HepG2 (cell line): ENCODE measurements around the gene ARL14EP.

Experiments used
- EED ChIP-seq: sonication (generic); formaldehyde crosslinking; IDR thresholded peaks from 2 replicates; pipeline ENCODE4 v1.5.0; 2020; ENCODE audit warnings: mild to moderate bottlenecking, missing genetic modification reagents
- MYNN ChIP-seq: sonication (generic); formaldehyde crosslinking; IDR thresholded peaks from 2 replicates; pipeline ENCODE4 v1.4.0; 2020; ENCODE audit warnings: mild to moderate bottlenecking, low read depth, missing genetic modification reagents
- NFE2L2 ChIP-seq: fragments of 150-350 bp; IDR thresholded peaks from 2 replicates; pipeline ENCODE4 v1.6.1; 2014; ENCODE audit warnings: low read length
- ZNF687 ChIP-seq: sonication (generic); formaldehyde crosslinking; IDR thresholded peaks from 2 replicates; pipeline ENCODE4 v1.5.1; 2020; ENCODE audit warnings: mild to moderate bottlenecking, missing genetic modification reagents, moderate library complexity

GRCh38 chr11:30314625-30315024, 8.3 kb upstream of the ARL14EP start:
- no peak for TF ChIP-seq MYNN (CRISPR knock-in tag)
- no peak for TF ChIP-seq EED (CRISPR knock-in tag)
- no peak for TF ChIP-seq ZNF687 (CRISPR knock-in tag)
- TF ChIP-seq NFE2L2 = no peak
